Measurements from ENCODE around the gene TOLLIP. TPM values are rescaled to one million over a fixed set of nuclear protein-coding genes. Genes with fewer than 3 reads are reported as not detected.

TOLLIP gene
- total RNA-seq, 2 experiments from 2014 or later: 33.9 to 36.8 TPM

Other genes starting within 250 kb of the TOLLIP start
- gene MUC2, start 234.8 kb downstream of the TOLLIP start, total RNA-seq: not detected
- not detected for gene MUC5AC, start 151.7 kb downstream of the TOLLIP start, total RNA-seq
- not detected for gene MUC5B, start 86.6 kb downstream of the TOLLIP start, total RNA-seq
- under 1 TPM in 1 of 2 experiments, not detected in 1; 0.18 TPM for gene BRSK2, start 80.3 kb upstream of the TOLLIP start, total RNA-seq
- 10 to 100 TPM; 49.5 to 52.9 TPM for gene MOB2, start 177.1 kb upstream of the TOLLIP start, total RNA-seq

All from activated CD4-positive, alpha-beta memory T cell treated with anti-CD3 and anti-CD28 coated beads, Interleukin-2, amount 10 ng/mL, durations not matched to agents 7 days and 5 days (primary cell).